Limb (tissue), 2 donors: ENCODE data around the gene NPEPL1.
A peak's percentile ranks its signal among the peaks of the same experiment; 100 is the strongest.

ENCODE experiments used
- DNase-seq, 2 donors: peaks; one replicate each; pipeline ENCODE4 v3.0.0-alpha.2; 2016; ENCODE audit errors: extremely low spot score in 2 of 2

The NPEPL1 gene

DNA sequence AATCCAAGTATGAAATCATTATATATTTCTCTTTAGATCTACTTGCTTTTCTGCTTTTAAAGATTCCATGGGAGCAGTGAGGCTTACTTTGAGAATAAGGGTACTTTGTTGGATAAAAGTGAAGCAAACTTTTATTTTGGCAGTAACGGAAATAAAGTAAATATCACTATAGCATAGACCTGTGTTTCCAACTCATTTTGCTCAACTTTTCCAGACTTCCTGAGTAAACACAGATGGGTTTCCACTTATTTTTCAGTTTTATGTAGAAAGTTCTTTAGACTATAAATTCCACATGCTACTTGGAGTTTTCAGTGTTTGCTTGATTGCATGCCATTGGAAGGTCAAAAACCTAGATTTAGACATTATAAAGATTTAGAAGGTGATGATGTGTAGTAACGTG, 35.3 kb upstream of the NPEPL1 start:
- peak in 1 of 2 donors; percentile 69 for DNase-seq

DNA sequence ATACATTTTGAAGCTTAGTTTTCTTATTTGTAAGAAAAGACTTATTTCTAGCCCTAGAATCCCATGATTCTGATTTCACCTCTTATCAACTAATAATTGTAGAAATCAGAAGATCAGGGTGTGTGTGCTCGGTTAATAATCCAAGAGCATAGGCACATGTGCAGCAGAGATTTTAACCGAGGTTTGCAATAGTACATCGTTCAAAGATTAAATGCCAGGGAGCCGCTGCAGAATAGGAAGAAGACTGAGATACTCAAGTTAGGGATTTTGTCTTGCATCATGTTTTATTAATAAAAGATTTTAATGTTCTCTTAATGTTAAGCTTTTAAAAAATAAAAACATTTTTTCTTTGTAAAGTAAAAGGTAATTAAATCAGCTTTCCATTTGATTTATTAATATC, 34.6 kb upstream of the NPEPL1 start:
- DNase-seq, result no peak

DNA sequence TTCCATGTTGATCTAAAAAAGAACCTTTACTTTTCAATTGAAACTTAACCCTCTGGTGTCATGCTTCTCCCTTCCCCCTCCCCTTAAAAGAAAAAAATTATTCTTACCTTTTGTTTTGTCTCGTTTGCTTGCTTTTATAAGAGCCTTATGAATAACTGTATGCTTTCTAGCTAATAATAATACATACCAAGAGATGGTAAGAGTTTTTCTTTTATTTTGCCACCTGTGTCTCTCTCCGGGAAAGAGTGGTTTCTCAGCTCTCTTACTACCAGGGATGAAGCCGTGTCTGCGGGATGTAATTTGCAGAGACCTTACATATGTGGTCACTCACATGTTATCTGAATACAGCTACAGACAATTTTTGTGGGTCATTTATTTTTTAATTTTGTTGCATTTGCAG, 33.8 kb upstream of the NPEPL1 start:
- DNase-seq, result no peak

DNA sequence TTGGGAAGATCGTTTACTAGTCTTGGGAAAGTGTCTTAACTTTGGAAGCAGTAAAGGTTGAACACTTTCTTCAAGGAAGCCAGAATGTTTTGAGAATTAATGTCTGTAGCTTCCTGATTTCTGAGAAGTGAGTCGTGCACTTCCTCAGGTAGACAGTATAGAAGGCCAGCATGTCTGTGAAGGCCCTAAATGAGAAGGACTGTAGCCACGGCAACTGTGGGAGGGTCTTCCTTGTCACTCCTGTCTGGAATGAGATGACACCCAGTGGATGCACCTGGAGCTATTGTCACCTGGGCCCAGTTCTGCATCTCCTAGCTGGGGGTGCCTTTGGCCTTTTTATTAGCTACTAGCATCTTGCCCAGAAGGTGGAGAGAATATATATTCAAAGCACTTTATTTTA, 32.8 kb upstream of the NPEPL1 start:
- DNase-seq, result no peak

DNA sequence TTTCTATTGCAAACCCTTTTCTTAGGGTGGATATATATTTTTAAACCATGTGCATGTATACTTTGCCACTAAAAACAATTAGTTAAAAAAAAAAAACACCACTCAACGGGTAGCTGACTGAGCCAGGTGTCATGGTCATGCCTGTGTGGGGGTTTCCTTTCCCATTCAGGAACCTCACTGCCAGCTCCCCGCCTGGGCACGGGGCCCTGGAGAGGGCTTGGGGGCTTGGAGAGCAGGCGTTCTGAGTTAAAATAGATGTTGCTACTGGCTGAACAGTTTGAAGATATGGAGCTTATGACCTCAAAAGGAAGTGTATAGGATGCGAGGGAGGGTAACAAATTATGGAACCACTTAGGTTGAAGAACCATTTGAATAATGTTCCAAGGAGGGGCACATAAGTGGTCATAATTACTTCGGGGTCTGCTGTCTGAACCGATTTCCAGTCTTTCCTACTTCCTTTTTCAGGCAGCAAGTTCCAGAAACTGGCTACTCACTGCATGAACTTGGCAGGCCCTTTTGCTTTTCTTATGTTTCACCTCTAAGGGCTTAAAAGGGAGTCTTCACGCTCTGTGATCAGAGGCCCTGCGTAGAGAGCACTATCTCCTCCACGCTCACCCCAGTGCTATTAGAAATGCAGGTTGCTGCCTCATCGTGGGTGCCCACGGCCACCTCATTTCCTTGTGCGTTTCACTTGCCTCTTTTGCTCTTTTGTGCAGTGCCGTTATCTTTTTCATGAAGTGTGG, 31.6 kb upstream of the NPEPL1 start:
- DNase-seq, result no peak

DNA sequence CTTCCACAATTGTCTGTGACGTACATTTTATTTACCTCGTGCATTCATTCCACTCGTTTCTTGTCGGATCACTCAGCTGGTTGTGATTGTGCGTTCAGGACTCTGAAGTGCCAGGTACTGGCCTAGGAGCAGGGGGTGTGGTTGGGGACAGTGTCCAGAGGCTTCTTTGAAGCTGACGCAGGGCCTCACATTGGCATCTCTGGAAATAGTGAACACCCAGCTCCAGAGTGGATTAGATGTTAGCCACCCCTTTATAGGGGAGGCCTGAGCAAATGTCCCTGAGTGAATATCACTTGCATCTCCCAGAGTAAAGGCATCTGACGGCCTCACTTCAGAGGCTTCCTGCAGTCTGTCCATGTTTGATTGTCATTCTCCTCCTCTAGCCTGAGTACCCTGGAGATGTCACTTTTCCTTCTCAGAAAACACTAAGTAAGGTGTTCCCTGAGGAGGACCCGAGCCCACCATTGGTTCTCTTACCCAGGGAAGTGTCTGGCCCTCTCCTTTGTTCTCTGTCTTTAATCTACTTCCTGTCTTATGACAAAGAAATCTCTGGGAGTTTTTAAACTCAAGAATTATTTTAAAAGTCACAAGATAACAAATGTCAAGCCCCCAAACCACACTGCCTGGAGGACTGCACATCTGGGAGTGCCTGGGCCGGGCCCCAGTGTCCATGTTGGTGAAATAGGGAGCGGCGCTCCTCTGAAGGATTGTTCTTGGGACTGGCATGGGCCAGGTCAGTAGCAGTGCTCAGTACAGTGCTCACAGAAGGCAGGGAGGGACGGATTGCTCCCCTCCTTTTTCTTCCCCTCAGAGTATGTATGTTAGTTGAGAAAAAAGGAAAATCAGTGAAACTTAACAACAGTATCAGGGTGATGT, 30.8 kb upstream of the NPEPL1 start:
- no peak for DNase-seq

DNA sequence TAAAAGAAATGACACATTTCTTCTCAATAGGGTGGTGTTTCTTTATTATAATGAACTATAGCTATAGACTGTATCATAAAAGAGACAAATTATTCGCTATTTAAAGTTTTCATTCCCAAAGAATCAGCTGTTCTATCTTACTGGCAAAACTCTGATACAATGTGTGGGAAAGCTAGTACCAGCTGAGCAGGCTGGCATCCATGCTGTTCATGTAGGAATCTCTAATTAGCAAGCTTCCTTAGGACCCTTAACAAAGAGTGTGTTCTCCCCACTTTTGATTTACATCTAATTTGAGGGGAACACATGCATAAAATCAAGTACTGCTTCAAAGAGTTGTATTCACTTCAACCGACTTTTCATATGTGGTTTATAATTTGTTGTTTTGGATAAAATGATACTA, 28.3 kb upstream of the NPEPL1 start:
- no peak for DNase-seq

DNA sequence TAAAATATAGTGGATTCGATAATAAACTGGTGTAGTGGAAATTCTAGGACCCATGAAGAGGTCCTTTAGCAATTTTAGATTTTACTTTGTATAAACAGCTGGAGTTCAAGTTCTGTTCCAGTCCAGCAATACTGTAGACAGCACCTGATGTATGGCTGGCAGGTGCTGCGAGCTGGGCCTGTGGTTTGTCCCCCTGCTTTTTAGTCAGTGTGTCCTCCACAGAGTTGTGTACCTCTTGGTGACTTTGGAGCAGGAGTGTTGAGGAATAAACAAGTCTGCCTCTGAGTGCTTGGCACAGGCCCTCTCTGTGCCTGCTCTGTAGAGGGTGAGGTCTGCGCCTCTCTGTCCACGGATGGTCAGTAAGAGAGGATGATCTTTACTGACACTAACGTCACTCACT, 27.7 kb upstream of the NPEPL1 start:
- DNase-seq, result no peak

DNA sequence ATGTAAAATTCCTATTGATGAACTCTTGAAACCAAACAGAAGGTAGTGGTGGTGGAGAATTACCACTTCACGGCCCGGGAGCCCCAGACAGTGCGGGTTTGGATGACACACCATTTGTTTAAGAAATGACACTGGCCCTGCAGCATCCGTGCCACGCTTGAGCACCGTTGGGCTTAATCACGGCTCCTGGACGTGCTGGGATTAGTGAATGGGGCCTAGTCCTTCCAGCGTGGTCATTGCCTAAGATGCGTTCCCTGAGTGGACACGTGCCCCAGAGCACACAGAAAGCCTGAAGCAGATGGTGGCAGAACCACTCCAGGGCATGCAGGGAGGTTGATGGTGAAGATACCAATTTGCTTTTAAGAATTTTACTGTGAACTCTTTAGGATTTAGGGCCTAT, 27.0 kb upstream of the NPEPL1 start:
- no peak for DNase-seq

DNA sequence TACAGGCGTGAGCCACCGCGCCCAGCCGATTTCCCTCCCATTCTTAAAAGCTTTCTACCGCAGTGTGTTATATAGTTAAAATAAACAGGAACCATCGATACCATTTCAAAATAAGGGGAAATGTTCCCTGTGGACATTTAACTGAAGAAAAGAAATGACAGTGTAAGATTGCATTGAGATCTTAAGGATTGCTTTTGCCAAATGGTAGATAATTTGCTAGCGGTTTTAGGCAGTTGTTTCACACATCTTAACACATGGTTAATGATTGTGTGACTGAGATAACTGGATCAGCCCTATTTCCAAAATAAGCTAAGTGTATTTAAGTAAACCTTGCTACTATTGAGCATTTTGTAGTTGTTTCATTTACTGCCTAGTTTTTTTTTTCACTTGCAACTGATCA, 25.9 kb upstream of the NPEPL1 start:
- no peak for DNase-seq

DNA sequence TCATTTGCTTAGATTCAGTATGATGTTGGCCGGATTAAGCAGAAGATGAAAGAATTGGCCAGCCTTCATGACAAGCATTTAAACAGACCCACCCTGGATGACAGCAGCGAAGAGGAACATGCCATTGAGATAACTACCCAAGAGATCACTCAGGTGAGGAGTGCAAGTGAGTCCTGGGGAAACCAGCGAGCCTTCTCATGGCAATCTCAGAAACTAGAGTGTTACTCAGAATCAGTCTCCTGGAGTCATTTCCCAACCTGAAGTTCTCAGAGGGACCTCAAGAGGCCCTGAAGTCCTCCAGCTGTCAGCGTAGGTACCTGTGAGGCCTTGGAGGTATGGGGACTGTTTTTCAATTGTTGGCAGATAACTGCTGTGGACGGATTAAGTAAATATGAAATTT, 24.6 kb upstream of the NPEPL1 start:
- no peak for DNase-seq

DNA sequence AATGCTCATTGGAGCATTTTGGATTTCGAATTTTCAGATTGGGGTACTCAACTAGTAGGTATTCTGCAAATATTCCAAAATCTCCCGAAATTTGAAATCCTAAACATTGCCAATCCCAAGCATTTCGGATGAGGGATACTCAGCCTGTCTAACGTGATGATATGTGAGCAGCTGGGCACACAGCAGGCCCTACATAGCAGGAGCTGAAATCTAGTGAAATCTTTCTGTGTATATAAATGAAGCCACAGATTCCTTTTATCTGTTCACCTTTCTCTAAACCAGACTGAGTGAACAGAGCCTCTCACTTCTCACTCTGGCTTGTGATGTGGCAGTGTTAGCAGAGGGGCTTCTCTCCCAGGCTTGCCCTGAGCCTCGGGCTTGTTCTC, 23.7 kb upstream of the NPEPL1 start:
- no peak for DNase-seq

DNA sequence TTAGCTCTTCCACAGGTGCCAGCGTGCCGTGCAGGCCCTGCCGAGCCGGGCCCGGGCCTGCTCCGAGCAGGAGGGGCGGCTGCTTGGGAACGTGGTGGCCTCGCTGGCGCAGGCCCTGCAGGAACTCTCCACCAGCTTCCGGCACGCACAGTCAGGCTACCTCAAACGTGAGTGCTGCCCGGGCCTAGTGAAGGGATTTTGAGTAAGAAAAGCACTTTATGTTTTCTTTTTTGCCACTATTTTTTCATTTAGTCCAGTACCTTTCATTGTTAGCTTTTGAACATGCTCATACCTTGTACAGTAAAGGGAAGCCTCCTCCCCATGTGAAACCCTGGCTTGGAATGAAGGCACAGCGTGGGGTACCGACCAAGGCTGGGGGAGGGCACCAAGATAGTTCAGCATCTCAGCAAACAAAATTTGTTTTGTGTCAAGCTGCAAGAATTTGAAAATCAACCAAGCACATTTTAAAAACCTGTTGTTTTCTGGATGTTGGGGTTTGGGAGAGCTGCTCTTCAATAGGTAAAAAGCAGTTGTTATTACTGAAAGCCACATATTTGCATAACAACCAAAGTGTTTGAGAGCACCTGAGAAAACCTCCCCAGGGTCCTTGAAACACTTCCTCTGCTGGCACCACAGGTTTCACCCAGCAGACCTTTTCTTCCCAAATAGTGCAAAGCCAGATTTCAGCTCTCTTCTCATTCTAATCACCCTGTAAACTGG, 23.2 kb upstream of the NPEPL1 start:
- DNase-seq, result no peak

DNA sequence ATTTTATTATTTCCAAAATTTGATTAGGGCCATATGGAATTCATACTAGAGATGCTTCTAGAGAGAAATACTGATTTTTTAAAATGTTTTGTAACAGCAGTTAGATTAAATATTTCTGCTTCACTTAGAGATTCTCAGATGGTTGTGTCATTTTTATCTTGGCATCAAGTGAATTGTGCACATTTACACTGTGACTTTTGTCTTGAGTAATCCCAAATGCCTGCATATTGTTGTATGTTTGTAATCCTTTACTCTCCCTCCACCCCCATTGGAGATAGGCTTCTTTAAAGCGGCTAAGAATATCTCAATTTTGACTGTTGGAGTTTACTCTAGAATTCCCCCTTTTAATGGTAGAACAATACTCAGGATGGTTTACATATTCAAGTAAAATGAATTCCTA, 22.5 kb upstream of the NPEPL1 start:
- DNase-seq, result no peak

DNA sequence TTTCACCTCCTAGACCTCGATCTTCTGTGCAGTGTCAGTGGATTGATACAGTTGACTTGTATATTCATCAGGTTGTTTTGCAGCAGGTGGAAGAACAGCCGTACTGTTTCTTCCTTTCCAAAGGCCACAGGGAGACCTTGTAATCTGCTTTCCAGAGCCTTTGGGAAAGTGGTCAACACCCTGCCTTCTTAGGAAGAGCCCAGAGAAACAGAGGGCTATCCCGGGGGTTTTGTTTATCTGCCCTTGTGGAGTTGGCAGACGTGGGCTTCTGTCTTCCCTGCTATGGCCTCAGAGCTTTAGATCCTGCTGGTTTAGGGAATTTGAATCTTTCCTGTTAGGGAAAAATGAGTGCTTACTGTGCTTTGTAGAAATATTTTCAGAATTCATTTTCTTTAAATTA, 21.9 kb upstream of the NPEPL1 start:
- no peak for DNase-seq

DNA sequence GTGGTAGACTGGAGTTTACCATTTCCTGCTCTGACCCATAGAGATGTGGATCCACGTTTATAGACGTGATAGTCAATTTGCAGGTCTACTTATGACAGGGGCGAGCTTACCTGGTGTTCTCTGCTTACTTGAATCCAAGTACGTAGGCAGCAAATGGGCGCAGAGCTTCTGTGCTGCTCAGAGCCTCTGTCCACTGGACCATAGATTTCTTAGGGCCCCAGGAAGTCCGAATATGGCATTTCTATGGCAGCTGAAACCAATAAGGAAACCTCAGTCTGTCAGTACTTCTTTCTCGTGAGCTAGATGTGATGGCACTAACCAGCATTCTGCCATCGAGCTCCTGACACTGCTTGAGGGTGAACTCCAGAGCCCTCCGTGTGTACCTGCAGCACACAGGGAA, 19.5 kb upstream of the NPEPL1 start:
- no peak for DNase-seq

DNA sequence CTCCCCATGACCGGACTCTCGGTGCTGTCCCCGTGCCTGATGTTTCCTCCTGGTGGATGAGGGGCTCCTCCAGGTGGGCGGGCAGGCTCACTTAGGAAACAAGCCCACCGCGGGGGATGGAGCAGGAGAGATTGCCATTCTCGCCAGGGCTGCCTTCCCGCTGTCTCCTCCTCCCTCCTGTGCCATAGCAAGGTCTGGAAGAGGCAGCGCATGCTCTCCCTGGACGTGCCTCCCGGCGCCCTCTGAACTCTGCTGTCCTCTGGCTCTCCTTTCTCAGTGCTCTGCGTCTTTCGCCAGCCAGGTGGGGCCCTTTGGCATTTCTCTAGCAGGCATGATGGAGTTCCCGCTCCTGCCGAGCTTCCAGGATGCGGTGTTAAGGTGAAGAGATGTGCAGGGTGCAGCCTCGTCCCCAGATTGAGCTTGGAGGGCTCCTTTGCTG, 17.4 kb upstream of the NPEPL1 start:
- no peak for DNase-seq

DNA sequence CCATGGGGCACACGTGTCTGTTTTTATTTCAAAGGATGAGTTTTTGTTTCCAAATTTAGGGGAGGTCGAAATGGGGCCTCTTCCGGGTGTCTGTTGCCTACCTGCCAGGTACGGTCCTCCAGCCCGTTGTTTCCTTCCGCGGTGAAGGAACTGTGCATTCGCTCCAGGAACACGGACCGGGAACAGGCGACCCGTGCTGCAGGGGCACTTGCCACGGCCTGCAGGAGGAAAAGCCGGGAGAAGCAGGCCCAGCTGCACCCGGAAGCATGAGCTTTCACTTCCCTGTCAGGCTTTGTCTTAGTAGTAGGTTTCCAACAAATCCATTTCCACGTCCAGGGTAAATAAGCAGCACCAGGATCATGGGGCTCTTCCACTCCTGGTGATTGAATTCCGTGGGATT, 17.0 kb upstream of the NPEPL1 start:
- no peak for DNase-seq

DNA sequence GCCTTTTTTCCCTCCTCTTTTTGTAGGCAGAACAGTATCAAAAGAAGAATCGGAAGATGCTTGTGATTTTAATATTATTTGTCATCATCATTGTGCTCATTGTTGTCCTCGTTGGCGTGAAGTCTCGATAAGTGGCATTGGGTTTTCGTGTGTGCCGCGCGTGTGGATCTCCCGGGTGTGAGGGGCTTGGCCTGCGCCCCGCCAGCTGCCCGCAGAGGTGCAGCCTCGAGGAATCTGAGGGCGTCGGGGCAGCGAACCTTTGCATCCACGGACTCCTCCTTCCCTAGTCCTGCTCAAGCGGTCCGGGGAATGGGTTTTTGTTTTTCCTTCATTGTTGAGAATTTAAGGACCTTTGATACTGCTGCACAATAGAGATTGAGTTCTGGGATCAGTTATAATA, 16.4 kb upstream of the NPEPL1 start:
- no peak for DNase-seq

DNA sequence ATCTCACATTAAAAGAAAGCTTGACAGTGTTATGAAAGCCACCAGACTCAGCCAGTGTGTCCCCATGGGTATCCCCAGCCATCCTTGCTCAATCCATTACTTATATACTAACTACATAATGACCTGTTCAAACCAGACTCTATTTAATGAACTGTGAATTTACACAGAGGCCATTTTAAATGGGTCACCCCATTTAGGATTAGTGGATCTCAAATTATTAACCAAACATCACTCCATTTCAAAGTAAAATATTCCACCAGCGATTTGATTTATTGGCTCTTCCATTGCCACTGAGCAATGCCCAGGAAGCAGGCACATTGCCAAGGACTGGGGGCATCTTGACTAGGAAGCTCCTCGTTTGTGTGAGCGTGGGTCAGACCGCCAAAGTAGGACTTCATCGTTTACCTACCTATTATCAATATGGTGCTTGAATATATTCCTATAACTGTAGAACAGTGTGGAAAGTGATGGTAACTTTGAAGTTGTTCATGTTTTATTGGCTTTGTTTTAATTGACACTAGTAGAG, 15.5 kb upstream of the NPEPL1 start:
- no peak for DNase-seq

DNA sequence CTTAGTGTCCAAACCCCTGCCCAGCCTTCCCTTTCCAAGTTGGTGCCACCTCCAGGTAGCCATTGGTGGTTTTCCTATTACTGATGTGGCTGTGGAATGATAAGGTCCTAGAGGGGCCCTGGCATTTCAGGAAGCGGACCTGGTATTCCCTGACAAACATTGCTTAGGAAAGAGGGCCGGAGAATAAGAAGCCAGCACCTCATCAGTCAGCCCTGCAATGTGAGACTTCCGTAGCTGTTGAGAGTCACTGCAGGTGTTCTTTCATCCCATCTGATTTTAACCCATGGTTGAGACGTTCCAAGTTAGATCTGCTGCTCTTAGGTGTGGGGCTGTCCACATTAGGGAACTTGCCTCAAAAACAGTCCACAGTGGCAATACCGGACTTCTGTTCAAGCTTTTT, 14.8 kb upstream of the NPEPL1 start:
- no peak for DNase-seq

DNA sequence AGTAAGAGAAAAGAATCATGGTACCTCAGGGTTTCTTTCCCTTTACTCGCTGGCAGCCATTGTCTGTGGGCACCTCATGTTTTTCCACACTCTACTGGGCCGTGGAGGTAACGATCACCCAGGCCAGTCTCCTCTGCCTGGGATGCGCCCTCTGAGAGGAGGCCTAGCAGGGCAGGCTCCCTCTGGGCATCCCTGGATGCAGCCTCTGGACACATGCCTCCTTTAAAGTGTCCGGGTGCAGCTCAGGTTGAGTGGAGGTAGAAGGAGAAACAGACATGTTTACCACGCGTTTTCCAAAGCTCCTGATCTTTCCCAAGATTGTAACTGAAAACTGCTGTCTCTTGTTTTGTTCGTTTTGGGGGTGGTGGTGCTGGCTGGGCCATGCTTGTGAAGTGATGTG, 13.8 kb upstream of the NPEPL1 start:
- DNase-seq, result no peak
